HG02678 (cell line): Measurements from ENCODE around the gene NLRC5.
A peak's percentile ranks its signal among the peaks of the same experiment; 100 is the strongest.
"Not testable (repeated sequence)": the region's sequence is repeated elsewhere in the genome, so short reads cannot be mapped to it uniquely, and the experiment has no call there.

Source experiments
- ATAC-seq: cut with Tn5 transposase; IDR thresholded peaks from one replicate; pipeline ENCODE4 v1.9.1; 2021; ENCODE audit warnings: mild to moderate bottlenecking, moderate library complexity; ENCODE audit not compliant: unreplicated experiment

Gene NLRC5

DNA sequence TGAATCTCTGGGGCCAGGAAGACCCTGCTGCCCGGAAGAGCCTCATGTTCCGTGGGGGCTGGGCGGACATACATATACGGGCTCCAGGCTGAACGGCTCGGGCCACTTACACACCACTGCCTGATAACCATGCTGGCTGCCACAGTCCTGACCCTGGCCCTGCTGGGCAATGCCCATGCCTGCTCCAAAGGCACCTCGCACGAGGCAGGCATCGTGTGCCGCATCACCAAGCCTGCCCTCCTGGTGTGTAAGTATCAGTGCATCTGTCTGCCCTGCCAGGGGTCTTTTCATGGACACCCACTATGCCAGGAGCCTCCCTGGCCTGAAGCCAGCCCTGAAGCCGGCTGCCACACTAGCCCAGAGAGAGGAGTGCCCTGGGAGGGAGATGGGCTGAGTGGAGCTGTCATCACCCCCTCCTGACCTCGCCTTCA is 27.5 kb upstream of the NLRC5 start, which contains the start of gene CETP:
CETP (plus strand) TSS at position 100 of the 431 bp plus-strand sequence; CDS start at position 130, 30 bp downstream.
- ATAC-seq, result no peak

DNA sequence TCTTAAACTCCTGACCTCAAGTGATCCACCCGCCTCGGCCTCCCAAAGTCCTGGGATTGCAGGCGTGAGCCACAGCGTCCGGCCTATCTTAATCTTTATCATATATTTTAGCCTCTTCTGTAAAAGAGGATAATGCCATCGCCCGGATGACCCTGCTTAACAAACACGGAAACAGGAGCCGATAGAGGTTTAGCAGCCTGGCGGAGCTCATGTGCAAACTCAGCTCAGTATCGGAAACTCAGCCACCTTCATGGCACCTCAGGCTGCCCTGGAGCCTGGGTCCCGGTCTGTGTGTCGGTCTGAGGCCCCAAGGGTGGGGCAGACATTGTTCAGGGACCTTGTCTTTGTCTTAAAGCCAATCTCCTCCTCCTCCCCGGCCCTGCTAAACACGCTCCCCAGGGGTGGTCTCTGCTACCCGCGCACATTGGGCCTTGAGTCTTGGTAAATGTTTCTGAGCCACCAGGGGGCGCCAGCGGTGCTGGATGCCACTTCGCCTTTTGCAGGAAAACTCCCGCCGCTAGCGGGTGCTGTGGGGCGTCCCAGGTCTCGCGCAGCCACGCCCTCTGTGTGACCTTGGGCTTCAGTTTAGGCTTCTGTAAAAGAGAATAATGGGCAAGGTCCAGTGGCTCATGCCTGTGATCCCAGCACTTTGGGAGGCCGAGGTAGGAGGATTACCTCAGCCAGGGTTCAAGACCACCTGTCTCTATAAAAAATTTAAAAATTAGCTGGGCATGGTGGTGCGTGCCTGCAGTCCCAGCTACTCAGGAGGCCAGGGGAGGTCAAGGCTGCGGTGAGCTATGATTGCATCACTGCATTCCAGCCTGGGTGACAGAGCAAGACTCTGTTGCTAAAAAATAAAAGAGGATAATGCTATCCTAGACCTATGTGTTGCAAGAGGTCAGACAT is 24.9 kb upstream of the NLRC5 start:
- ATAC-seq, result peak; percentile 67

DNA sequence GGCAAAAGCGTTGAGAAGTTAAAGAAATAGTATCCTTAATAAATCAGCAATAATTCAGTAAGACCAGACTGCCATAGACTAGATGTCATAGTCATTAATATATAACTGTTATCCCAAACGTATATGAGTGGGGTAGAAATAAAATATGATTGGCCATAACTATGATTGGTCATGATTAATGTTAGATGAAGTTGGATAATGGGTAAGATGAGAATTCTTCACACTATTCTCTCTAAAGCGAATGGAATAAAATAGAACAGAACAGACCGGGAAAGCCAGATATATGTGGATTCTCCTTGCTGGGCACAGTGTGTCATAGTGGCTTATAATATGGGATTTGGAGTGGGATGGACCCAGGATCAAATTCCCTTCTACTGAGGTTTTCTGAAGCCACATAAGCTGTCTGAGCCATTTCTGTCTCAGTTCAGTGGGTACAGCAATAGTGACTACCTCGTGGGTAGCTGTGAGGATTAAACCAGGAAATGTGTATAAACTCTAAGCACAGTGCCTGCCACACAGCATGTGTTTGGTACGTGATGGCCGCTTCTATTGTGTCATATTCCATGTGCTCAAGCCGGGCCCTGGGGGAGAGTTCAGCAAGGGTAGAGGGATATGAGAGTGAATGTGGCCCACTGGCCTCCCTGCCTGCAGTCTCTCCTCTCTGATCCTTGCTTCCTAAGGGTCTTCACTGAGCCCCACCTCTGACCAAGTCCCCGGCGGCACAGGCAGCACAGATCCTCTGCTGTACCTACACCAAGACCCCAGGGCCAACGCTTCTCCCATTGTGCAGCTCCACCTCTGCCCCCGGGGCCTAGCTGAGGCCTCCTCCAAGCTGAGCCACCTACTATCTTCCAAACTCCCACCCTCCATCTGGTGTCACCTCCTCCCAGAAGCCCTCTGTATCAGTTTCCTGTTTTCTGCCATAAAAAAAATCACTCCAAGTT is 23.9 kb upstream of the NLRC5 start:
- no peak for ATAC-seq

DNA sequence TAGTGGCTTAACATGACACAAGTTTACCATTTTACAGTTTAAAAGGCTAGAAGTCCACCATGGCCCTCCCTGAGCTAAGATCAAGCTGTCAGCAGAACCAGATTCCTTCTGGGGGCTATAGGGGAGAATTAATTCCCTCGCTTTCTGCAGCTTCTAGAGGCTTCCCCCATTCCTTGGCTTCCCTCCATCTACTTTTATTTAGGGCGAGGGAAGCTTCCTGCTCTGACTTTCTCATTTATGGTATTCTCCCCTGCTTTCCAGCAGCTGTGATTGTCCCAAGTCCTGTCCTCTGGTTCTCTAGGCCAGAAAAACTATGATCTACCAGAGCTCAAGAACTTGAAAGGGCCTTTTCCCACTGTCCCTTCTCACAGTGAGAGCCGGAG is 23.3 kb upstream of the NLRC5 start:
- ATAC-seq, result no peak

DNA sequence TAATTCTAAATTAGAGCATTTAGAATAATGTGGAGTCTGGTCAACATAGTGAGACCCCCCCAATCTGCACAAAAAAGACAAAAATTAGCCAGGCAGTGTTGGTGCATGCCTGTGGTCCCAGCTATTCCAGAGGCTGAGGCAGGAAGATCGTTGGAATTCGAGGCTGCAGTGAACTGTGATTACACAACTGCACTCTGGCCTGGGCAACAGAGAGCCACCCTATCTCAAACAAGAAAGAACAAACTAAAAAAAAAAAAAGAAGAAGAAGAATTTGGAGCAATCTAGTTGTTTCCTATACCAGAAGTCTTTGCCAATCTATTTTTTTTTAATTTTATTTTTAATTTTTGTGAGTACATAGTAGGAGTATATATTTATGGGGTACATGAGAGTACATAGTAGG is 21.6 kb upstream of the NLRC5 start:
- no peak for ATAC-seq

DNA sequence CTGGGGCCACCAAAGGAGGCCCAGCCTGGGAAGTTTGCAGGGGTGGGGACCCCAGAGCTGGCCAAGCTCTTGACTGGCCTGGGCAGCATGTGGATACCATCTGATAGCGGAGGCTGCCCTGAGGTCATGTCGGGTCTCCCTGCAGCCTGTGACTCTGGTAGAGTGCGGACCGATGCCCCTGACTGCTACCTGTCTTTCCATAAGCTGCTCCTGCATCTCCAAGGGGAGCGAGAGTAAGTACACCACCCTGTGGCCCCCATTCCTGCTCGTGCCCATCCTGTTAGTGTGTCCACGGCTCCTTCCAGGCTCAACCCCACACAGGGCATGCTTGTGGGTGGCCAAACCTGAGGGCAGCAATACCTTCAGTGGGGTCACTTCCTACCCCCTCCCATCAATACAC is 19.6 kb upstream of the NLRC5 start:
- no peak for ATAC-seq

DNA sequence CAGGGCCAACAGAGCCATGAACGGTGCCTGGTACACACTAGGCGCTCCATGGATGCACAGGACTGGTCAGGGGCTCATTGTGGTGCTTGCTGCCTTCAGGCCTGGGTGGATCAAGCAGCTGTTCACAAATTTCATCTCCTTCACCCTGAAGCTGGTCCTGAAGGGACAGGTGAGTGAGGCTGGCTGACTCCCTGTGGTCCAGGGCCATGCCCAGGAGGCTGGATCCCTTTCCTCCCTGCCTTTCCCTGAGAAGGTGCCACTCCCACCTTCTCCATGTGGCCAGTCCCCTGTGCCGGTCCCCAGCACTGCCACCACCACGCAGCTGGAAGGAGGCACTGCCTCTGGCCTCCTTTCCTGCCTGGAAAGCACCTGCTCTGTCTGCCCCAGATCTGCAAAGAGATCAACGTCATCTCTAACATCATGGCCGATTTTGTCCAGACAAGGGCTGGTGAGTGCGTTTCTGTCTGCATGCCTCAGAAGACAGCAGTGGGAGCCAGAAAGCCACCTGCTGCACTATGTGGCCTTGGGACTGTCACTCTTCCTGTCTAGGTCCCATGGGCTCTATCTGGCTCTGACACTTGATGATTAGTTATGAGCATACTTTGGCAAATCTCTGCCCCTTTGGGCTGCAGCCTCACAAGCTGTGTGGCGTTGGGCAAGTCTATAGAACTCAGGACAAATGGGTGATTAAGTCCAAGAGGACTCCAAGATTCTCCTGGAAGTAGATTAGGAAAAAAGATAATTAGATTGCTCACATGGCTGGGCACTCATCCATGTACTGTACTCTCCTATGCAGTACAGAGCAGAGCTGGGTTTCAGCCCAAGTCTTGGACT is 18.2 kb upstream of the NLRC5 start:
- ATAC-seq, result peak; percentile 83

DNA sequence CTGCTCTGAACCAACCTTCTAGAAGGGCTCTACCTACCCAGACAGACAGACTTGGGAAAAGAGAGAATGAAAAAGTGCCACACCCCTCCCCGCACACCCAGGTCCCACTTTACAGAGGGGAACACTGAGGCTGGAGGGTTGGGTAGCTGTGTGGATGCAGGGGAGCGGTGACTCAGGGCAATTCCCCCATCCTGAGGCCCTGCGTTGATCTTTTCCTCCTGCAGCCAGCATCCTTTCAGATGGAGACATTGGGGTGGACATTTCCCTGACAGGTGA is 17.7 kb upstream of the NLRC5 start:
- no peak for ATAC-seq

DNA sequence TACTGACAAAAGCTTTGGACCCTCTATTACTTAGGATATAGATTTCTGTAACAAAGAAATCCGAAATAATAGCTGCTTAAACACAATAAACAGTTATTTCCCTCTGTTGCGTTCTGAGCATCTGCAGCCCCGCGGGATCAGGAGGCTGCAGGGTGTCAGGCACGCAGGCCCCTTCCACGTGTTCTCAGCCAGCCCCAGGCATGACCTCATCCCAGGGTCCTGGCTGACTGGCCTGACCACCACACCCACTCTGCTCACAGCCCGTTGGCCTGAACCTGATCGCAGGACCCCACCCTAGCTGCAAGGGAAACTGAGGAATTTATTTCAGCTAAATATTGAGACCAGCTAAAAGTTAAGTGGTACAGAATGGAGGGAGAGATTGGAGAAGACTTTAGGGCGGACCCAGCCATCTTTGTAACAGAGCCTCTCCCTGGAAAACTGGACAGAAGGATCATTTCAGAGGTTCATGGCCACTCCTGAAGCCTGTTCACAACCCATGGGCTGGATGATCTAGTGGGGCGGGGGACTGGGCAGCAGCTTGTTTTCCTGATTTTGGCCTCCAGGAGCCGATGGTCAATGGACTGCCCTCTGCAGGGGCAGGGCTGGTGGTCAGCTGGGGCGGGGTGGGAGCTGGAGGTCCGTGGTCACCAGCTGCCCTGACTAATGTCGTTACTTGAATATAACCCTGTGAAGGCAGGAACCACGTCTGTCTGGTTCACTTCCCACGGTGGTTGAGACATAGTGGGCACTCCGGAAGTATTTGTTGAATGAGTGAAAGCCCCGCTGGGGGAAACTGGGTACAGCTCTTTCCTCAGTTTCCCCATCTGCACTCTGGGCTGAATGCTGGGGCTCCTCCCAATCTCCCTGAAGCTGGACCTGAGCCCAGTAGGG is 16.7 kb upstream of the NLRC5 start:
- ATAC-seq, result no peak

DNA sequence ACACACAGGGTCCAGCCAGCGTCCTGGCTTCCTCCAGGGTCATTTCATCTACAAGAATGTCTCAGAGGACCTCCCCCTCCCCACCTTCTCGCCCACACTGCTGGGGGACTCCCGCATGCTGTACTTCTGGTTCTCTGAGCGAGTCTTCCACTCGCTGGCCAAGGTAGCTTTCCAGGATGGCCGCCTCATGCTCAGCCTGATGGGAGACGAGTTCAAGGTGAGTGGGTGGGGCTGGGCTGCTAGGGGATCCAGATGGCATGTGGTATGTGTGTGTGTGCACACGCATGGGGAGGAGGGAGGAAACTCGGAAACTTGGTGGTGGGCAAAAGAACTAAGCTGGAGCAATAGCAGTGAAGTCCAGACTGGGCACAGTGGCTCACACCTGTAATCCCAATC is 16.1 kb upstream of the NLRC5 start:
- no peak for ATAC-seq

DNA sequence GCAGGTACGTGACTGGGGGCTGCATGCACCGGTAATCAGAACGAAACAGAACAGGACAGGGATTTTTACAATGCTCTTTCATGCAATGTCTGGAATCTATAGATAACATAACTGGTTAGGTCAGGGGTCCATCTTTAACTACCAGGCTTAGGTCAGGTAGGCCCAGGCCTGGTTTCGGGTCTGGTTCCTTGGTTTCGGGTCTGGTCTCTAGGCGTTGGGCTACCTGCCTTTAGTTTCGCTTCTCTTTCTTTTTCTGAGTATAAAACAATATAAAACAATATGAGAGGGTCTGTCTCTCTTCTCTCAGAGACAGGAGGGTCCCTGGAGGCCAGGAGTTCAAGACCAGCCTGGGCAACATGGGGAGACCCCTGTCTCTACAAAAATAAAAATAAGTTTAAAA is 15.5 kb upstream of the NLRC5 start:
- ATAC-seq, result not testable (repeated sequence)

DNA sequence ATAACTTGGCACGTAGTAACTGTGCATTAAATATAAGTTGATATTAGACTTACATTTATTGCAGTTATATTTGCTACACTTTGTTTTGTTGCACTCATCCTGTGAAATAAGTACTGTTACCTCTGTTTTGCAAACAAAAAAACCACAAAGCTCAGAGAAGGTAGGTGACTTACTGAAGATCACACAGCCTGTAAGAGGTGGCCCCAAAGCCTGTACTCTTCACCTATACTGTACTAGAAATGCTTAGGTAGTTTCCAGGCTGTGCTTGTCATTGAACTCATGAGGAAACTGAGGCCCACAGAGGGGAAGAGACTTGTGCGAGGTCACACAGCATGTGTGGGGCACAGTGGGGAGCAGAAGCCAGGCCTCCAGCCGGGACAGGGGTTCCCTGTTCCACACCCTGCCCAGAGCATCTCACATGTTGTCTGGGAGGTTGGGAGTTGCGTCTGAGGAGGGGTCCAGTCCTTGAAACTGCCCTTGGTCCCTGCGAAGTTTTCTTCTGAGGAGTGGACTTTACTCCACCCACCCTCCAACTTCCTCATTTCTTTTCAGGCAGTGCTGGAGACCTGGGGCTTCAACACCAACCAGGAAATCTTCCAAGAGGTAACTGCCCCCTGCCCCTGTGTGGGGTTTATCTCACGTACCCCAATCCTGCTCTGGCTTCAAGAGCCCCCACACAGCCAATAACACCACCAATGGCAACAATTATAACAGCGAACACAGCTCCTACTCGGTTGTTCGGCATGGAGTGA is 14.6 kb upstream of the NLRC5 start:
- no peak for ATAC-seq

DNA sequence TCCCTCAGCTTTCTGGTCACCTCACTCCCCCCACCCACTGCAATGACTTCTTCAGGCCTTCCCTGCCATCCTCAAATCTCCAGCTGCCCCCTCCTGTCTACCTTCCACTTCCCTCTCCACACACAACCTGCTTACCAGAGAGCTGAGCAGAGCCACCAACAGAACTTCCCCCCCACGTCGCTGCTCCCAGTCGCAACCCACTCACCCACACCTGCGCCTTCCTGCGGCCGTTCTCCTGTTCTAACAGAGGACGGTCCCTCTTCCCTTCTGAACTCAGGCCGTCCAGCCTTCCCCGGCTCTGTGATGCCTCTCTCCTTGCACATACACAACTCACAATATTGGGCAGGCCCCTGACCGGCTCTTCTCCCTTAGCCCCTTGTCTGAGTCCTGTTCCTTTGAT is 13.6 kb upstream of the NLRC5 start:
- ATAC-seq, result no peak

DNA sequence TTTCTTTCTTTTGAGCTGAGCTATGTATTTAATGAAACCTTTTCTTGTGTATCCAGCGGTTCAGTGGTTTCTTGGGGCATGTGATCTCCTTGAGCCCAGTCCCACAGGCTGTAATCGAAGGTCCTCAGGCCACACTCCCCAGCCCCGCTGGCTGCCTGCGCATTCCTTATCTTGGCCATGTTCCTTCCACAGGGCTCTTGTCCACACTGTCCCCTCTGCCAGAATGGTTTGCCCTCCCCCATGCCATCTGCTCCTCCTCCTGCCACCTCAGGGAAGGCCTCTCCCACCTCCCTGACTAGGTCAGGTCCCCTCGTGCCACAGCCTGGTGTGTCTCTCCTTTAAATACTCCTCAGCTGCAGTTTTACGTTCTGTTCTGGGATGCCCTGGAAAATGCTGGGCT is 12.1 kb upstream of the NLRC5 start:
- ATAC-seq, result no peak

DNA sequence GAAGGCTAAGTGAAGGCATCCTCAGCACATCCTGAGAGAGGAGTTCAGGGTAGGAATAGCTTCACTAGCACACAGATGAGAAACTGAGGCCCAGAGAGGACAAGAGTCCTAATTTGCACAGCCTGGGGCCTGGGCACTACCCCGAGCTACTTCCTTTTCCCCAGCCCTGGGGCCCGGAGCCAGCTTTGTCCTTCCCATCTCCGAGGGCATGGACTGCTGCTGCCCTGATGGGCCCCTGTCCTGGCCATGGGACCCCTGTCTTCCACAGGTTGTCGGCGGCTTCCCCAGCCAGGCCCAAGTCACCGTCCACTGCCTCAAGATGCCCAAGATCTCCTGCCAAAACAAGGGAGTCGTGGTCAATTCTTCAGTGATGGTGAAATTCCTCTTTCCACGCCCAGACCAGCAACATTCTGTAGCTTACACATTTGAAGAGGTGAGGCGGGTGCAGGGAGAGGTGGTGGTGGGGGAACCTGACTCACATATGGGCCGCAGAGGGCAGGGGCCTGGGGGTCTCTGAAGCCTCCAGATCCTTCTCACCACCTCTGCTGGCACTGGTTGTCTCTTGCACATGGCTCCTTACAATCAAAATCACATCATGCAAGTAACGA is 11.4 kb upstream of the NLRC5 start:
- no peak for ATAC-seq

DNA sequence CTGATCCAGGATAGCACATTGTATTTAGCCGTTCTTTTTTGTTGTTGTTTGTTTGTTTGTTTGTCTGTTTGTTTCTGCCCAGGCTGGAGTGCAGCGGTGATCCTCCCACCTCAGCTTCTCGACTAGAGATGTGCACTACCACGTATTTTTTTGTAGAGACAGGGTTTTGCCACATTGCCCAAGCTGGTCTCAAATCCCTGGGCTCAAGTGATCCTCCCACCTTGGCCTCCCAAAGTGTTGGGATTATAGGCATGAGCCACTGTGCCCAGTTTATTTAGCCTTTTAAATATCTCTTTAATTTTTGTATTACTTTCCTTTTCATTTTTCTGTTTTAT is 9.2 kb upstream of the NLRC5 start:
- ATAC-seq, result no peak

DNA sequence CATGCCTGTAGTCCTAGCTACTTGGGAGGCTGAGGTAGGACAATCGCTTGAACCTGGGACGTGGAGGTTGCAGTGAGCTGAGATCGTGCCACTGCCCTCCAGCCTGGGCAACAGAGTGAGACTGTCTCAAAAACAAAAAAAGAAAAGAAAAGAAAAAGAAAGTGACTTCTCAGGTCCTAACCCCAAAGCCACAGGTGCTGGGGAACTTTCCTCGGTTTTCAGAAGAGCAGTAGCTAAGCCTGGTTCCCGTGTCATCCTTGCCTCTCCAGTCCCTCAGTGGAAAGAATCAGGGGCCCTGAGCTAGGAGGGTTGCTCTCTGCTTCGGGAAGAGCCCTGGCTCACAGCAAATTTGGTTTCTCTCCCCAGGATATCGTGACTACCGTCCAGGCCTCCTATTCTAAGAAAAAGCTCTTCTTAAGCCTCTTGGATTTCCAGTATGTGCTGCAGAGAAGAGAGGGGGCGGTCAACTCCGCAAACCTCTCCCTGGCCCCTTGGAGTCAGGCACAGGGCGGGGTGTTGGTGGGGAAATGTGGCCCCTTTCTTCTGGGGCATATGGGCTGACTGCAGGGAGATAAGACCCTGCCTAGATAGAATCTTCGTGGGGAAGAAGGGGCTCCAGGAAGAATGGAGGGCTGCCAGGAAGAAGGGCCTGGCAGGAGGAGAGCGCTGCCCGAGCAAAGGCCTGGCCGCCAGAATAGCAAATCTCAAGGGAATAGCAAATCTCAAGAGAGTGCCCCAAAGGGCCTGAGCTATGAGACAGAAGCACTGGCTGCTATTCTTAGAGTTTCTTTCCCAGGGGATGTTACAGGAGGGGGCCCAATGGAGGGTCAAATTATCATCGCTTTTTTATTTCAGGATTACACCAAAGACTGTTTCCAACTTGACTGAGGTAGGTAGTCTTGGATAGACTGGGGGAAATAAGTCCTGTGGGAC is 8.3 kb upstream of the NLRC5 start:
- peak; percentile 45 for ATAC-seq

DNA sequence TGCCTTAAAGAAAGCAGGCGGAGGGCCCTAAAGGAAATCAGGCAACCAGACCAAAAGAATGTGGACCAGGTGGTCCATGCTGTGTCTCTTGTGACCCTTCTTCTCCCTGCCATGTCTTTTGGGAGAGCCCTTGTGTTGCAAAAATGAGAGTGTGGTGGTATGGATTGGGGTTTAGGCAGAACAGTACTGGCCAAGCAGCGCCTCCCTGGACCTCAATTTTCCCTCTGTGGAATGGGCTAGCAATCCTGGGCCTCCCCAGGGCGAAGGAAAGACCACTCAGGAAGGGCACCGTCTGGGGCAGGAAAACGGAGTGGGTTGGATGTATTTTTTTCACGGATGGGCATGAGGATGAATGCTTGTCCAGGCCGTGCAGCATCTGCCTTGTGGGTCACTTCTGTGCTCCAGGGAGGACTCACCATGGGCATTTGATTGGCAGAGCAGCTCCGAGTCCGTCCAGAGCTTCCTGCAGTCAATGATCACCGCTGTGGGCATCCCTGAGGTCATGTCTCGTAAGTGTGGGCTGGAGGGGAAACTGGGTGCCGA is 7.6 kb upstream of the NLRC5 start:
- ATAC-seq, result no peak
